Measurements from ENCODE around the gene SRRD. TPM values are rescaled to one million over a fixed set of nuclear protein-coding genes. Genes with fewer than 3 reads are reported as not detected.

SRRD gene
- polyA plus RNA-seq, 10 donors: 21.1 to 28.0 (median 24.6) TPM

DNA sequence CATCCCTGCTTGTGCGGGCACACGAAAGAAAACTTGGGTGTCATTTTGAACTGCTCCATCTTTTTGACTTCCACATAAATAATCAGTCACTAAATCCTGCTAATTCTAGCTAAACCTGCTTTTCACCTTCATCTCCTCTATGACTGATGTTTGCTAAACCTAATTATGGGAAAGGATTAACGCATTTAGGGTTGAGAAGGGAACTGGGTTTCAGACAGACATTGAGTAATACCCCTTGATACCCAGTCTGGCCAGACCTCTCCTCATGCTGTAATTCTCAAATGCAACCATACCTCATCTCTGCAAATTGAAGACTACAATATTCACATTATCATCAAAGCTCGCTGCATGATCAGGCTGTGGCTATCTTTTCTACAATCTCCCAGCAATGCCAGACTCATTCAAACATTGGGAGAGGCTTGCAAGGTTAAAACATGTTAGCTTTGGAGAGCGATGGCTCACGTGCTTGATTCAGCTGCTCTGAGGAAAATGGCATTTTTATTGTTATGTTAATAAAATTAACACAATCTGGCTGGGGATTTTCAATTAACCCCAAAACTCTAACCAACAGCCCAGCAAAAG is 2.5 kb upstream of the SRRD start:
- no peak for DNase-seq

DNA sequence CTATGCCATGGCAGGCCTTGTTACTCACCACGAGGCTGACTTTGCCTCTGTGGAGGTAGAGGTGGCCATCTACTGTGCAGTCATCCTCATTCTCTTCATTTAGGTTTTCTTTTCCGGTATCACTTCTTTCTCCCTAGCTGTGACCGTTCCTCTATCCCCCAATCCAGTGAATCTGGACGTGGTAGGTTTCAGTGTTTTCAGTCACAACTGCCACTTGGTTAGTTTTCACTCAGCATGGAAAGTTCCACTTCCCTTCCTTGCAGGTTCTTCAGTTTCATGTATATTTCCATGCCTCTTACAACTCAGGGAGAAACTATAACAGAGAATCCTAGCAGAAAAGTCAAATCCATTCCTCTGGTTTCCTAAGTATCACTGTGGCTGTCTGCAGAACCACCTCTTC is 2.0 kb upstream of the SRRD start:
- no peak for DNase-seq

DNA sequence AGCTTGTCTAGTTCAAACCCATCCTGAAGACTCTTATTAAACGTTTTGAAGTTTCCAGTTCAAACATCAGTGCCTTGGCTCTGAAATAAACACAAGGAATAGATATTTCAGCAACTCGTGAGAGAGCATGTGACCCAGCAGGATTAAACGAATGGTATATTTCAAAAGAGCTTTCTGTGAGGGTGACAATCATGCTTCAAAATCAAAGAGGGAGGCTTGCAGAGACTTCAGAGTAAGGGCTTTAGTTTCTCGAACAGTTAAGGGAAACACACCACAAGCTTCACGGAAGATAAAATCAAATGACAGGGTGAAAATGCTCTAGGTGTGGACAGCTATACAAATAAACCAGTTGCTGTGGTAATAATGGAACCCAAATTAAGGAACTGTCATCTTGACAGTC is 1.5 kb upstream of the SRRD start:
- DNase-seq: no peak

DNA sequence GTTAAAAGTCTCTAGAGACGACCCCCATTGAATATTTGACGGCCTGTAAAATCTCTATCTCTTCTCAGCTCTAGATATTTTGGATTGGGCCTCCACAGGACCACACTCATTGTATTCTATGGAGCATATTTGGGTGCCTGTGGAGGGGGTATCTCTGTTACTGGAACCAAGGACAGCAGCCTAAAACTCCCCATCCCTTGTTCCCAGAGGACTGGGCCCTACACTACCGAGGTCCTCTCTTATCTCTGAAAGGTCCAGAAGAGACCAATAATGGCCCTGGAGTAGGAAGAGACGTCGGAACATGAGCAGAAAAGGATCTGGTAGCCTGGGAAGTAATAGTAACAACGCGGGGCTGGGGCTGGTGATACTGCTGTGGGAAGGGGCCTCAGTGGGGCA is 636 bp upstream of the SRRD start:
- DNase-seq: no peak

GRCh38 chr22:26484360-26484706 is 656 bp downstream of the SRRD start:
- DNase-seq: no peak

- no peak for DNase-seq
These were observed 1.3 kb downstream of the SRRD start for GRCh38 chr22:26485013-26485412.

DNA sequence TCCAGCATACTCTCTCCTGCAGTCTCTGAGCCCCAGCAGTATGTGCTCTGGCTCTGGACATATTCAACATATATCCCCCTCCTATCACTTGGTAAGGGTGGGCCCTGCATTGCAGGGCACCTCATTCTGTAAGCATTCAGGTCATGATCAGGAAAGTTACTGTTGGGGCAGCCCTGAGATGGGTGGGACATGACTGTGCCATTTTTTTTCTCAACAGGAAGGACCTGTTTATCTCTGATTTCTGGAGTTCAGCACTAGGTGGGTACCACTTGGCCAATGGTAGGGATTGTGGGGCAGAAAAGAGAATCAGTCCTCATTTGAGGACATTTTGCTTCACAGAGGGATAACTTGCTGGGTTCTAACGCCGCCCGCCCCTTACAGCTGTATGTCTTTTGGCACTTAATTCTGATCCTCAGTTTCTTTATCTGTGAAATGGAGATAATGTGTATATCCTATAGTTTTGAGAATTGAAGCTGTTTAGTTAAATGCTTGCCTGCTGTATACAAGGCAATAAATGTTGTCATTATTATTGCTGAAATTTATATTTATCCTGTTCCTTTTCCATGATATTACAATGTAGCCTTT is 2.2 kb downstream of the SRRD start:
- no peak for DNase-seq

DNA sequence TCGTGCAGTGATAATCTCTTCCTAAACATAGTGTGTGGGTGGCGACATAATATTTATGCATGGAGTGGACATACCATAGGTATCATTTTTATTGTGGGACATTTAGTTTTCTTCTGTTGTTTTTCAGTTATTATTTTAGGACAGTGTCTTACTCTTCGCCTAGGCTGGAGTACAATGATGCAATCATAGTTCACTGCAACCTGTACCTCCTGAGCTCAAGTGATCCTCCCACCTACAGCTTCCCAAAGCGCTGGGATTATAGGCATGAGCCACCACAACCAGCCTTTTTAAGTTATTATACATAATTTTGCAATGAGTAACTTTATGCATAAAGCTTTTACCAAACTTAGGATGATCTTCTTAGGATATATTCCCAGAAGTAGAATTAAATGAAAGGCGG is 2.7 kb downstream of the SRRD start:
- no peak for DNase-seq

DNA sequence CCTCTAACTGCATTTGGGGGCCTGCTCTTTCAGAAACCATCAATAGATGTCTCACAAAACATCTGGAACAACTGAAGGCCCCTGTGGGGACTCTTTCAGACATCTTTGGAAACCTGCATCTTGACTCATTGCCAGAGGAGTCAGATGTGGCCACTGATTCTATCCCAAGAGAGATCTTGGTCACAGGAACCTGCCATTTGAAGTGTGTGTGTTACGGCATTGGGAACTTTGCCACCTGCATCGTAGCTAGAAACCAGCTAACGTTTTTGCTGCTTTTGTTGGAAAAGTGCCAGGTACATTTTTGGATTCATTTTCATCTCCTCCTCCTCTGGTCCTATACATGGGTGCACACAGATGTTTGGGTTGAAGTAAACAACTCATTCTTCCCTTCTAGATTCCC is 4.3 kb downstream of the SRRD start:
- no peak for DNase-seq

DNA sequence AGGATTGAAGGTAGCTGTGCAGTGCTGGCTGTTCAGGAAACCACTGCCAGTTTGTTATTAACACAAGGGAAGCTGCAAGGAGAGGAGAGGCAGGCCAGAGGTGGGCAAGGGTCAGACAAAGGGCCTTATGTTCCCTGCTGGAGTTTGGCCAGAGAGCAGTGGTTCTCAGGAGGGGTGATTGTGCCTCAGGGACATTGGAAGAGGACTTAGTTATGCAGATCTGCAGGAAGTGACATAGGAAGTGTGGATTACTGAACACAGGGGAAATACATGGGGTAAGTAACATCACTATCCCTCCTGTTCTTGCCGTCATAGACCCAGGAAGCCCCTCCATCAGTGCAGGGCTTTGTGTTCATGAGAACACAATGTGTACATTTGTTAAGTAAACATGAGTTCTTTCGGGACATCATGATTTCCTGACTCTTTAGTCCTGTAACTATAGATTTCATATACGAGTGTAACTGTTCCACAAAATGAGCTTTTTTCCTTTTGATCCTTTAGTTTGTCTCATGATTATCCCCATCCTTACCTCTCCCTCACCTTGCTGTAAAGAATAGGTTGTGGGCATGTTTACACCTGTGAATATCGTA is 5.9 kb downstream of the SRRD start:
- DNase-seq: no peak

GRCh38 chr22:26492220-26492619 is 8.5 kb downstream of the SRRD start:
- DNase-seq: no peak

DNA sequence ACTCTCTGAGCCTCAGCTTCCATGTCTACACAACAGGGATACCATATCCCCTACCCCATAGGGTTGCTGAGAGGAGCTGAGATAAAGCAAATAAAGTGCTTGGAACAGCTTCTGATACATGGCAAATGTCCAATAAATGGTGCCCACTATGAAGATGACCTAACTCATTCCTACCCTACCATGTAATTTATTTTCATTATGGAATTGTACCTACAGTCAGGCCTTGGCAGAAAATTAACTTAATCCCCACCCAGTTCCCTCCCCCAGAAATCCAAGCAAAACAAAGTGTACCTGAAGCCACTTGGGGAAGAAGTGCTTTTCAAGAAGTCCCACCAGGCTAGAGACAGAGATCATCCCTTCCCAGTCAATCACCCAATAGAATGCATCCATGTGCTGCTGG is 10.8 kb downstream of the SRRD start:
- DNase-seq: no peak

- DNase-seq: no peak
These were observed 12.8 kb downstream of the SRRD start for GRCh38 chr22:26496456-26496855.

DNA sequence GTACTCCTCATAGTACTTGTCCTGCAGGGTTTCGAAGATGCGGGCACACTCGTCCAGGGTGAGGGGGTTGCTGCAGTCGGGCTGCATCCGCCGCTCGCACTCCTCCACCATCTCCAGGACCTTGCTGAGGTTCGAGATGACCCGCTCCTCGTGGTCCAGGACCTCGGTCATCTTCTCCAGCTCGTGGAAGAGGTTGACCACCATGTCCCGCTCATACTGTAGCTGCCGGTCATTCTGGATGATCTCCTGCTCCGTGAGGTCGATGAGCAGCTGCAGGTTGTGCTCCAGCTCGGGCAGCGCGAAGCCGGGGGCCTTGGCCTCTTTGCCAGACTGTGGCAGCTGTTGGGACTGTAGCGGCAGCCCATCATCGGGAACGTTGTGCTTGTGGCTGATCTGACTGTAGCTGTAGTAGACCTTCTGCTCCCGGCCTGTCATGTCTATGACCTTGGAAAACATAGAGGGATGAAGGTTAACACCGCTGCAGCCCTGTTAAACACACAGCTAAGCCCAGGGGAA is 15.6 kb downstream of the SRRD start:
- no peak for DNase-seq

- no peak for DNase-seq
These were observed 18.3 kb downstream of the SRRD start for GRCh38 chr22:26501996-26502395.

DNA sequence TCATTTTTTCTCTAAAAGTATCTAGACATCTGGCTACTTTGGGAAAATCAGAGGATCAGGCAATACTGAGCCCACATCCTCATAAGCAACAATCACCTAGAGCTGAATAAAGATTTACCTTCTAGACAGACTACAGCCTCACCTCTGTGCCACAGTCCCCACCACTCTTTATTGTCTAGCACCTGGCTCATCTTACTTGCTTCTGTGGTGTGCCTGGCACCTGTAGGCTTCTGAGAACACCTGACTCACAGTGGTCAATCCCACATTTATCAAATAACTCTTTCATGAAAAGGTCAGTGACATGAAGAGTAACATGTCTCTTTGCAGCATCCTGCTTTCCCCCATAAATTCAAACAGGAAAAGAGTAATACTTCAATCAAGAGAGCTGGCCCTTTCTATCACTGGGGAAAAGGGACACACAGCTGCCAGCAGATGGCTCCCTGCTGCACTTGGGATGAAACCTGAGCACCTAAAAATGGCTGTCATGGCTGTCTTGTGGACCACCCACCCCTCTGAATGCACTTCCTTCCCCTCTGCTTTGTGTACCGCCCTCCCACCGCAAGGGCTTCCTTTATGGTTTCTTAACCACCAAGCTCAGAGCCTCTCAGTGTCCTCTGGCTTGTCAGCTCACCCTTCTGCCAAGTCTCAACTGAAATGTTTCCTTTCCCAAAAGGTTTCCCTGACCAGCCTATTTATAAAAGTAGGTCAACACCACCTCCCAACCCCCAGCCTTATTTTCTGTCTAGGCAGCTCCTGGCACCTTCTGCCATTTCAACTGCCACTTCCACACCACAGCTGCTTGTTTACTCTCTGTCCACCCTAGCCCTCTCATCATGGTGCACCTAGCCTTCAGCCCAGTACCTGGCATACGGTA is 19.2 kb downstream of the SRRD start:
- peak in 2 of 3 donors; percentile 20 to 36 for DNase-seq

GRCh38 chr22:26503758-26504157 is 20.1 kb downstream of the SRRD start:
- no peak for DNase-seq

DNA sequence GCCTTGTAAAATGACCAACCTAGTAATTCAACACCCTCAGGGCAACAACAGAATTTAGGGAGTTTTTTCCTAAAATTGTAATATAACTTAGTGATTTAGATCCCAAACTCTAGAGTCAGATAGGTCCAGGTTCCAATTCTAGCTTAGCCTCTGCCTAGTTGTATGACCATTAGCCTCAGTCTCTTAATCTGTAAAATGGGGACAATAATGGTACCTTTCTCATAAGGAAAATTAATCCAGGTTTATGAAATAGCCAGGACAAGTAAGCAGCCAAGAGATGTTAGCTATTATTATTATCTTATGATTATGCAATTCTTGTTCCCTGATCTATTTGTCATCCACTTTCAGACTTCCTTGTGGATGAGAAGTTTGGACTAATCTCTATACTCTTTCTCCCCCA is 24.5 kb downstream of the SRRD start:
- no peak for DNase-seq

DNA sequence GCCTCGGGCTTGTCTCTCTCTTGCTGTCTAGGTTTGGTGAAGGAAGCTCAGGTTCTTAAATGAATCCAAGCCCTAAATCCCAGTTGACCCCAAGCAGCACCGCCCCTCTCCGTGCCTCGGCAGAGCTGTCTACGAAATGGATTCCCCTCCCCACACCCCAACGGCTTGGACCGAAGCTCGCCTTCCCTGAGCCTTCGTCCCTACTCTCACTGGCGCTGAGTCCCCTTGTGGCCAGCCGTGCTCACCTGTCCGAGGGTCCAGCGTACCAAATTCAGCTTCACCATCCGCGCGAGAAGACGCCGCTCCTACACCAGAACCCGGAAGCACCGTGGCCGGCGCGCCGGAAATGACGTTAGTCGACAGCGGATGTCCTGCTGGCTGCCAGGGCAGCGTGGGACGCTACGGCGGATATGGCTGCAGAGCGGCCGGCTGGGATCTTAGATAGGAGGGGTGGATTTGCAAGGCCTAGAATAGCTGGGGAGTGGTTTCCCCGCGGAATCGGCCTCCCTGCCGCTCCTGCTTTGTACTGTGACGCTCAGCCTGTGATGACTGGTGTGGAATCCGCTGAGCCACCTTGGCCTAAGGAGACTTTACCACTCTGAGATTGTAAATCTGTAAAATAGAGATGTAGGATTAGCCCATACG is 28.6 kb downstream of the SRRD start, which contains the start of gene TFIP11:
TFIP11 (minus strand) TSS at position 325 of the 645 bp plus-strand sequence. CDS start 2,201 bp downstream, outside the sequence.
- DNase-seq: peak; percentile 90 to 98 (median 96)

- no peak for DNase-seq
These were observed 30.2 kb downstream of the SRRD start for GRCh38 chr22:26513838-26514237.

DNA sequence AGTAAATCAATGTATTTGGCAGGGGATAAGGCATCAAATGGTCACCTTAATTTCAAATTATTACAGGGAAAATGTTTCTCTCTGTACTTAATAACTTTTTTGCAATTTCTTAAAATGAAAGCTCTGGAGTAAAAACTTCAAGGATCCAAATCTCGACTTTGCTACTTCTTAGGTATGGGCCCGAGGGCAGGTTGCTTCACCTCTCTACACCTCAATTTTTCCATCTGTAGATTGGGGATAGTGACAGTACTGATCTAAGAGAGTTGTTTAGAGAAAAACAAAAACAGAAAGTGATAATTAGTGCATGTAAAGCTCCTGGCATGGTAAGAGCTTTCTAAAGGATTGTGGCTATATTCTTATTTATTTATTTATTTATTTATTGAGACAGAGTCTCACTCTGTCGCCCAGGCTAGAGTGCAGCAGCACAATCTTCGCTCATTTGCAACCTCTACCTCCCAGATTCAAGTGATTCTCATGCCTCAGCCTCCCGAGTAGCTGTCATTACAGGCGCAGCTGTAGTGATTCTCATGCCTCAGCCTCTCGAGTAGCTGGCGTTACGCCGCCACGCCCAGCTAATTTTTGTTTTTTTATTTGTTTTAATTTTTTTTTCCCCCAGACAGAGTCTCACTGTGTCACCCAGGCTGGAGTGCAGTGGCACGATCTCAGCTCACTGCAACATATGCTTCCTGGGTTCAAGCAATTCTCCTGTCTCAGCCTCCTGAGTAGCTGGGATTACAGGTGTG is 30.9 kb downstream of the SRRD start:
- no peak for DNase-seq
